ENCODE results near the gene RASSF7. TPM values are rescaled to one million over a fixed set of nuclear protein-coding genes. Genes with fewer than 3 reads are reported as not detected.

Gene RASSF7
- polyA plus RNA-seq, 1 experiment = 25.1 TPM

GRCh38 chr11:576811-577610, 16.2 kb downstream of the RASSF7 start:
- CTCF ChIA-PET = interaction anchor here (0.9 kb wide), 1 partner anchor 23 kb away, joined by 3 read pairs; no protein-coding TSS in a partner anchor
- POLR2A ChIA-PET = no interaction called here
- peak overlapping the region; percentile 99 for H3K4me3 ChIP-seq (ENCODE audit: low read depth, low read length)
- H3K36me3 ChIP-seq (ENCODE audit: control insufficient read depth, insufficient read depth, low read length) = peaks cover 6% of the 10 kb centered on the region
- DNase-seq (ENCODE audit: low read depth) = no peak
- TF ChIP-seq, protein P1, sequence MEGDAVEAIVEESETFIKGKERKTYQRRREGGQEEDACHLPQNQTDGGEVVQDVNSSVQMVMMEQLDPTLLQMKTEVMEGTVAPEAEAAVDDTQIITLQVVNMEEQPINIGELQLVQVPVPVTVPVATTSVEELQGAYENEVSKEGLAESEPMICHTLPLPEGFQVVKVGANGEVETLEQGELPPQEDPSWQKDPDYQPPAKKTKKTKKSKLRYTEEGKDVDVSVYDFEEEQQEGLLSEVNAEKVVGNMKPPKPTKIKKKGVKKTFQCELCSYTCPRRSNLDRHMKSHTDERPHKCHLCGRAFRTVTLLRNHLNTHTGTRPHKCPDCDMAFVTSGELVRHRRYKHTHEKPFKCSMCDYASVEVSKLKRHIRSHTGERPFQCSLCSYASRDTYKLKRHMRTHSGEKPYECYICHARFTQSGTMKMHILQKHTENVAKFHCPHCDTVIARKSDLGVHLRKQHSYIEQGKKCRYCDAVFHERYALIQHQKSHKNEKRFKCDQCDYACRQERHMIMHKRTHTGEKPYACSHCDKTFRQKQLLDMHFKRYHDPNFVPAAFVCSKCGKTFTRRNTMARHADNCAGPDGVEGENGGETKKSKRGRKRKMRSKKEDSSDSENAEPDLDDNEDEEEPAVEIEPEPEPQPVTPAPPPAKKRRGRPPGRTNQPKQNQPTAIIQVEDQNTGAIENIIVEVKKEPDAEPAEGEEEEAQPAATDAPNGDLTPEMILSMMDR (IDR thresholded peaks at IDR 0.05; ENCODE audit: insufficient read depth, low read depth, low read length) = no peak
- H3K27me3 ChIP-seq (ENCODE audit: control insufficient read depth, insufficient read depth, low read length) = no peaks in the 10 kb centered on the region

GRCh38 chr11:577611-577894, 16.8 kb downstream of the RASSF7 start:
- TF ChIP-seq, protein P1 (IDR thresholded peaks at IDR 0.05; ENCODE audit: insufficient read depth, low read depth, low read length) = no peak
- DNase-seq (ENCODE audit: low read depth) = no peak
- ChIA-PET CTCF (interaction anchor here (0.9 kb wide), 1 partner anchor 23 kb away, joined by 3 read pairs; no protein-coding TSS in a partner anchor), POLR2A (no interaction called here)
- peak overlapping the region; percentile 99 for H3K4me3 ChIP-seq (ENCODE audit: low read depth, low read length)
- H3K36me3 ChIP-seq (ENCODE audit: control insufficient read depth, insufficient read depth, low read length) = peaks cover 7% of the 10 kb centered on the region
- H3K27me3 ChIP-seq (ENCODE audit: control insufficient read depth, insufficient read depth, low read length) = no peaks in the 10 kb centered on the region

- no peak for DNase-seq (ENCODE audit: low read depth)
- CTCF ChIA-PET = no interaction called here
Measured at GRCh38 chr11:578276-579035, 17.7 kb downstream of the RASSF7 start.

DNA sequence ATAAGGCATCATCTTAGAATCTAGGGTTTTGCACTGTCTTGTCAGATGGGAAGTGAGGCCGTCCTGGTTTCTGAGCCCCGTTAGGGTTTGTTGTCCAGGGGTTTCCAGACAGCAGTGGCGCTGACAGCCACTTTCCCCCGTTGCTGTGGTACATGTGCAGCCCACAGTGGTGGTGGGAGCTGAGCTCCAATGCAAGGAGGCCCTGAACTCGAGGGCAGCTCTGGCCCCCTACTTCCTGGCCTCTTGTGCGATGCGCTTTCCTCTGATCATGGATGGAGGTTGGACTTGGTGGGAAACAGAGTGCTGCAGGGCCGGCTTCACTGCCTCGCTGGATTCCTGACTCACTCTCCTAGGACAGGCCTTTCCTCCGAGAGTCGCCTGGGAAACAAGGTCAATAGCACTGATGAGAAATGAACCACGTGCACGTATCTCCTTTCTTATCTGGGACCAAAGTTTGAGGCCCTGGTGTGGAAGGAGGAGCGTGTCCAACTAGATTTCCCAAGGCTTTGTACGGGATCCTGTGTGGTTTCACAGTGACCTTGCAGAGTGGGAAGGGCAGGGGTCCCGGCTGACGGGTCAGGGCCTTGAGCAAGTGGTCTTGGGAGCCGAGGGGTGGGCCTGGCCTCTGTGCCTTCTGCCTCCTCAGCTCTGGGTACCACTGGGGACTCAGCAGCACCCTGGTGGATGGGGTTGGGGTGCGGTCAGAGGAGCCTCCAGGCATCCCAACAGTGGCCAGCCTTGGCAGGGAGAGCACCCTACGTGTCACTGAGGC, 19.2 kb downstream of the RASSF7 start:
- ChIA-PET POLR2A (no interaction called here), CTCF (no interaction called here)
- no peak for DNase-seq (ENCODE audit: low read depth)
- no peak overlapping the region for H3K4me3 ChIP-seq (ENCODE audit: low read depth, low read length)
- TF ChIP-seq, protein P1 (IDR thresholded peaks at IDR 0.05; ENCODE audit: insufficient read depth, low read depth, low read length) = no peak
- H3K36me3 ChIP-seq (ENCODE audit: control insufficient read depth, insufficient read depth, low read length) = peaks cover 15% of the 10 kb centered on the region
- H3K27me3 ChIP-seq (ENCODE audit: control insufficient read depth, insufficient read depth, low read length) = no peaks in the 10 kb centered on the region

More at GRCh38 chr11:578276-579035, 17.7 kb downstream of the RASSF7 start:
- Histone ChIP-seq H3K36me3 (ENCODE audit: control insufficient read depth, insufficient read depth, low read length) (peaks cover 8% of the 10 kb centered on the region), H3K27me3 (ENCODE audit: control insufficient read depth, insufficient read depth, low read length) (no peaks in the 10 kb centered on the region), H3K4me3 (ENCODE audit: low read depth, low read length) (no peak overlapping the region; the same call in 1 of the 2 replicates)
- POLR2A ChIA-PET = no interaction called here
- TF ChIP-seq, protein P1 (IDR thresholded peaks at IDR 0.05; ENCODE audit: insufficient read depth, low read depth, low read length) = no peak

DNA sequence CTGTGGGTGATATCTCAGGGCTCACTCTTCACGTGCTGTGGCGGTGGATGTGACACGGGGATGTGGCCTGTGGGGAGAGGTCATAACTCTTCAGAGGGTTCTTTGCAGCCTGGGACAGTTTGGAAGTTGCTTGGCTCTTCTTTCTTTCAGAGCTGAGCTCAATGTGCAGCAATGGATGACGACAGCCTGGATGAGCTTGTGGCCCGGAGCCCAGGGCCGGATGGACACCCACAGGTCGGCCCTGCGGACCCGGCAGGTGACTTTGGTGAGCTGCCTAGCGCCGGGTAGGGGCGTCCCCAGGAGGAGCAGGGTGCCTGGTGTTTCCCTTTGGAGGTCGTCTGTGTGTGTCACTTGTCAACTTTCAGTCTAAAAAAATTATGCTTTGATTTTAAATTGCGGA, 20.6 kb downstream of the RASSF7 start:
- Histone ChIP-seq H3K36me3 (ENCODE audit: control insufficient read depth, insufficient read depth, low read length) (peaks cover 15% of the 10 kb centered on the region), H3K27me3 (ENCODE audit: control insufficient read depth, insufficient read depth, low read length) (no peaks in the 10 kb centered on the region), H3K4me3 (ENCODE audit: low read depth, low read length) (no peak overlapping the region)
- no peak for DNase-seq (ENCODE audit: low read depth)
- TF ChIP-seq, protein P1 (IDR thresholded peaks at IDR 0.05; ENCODE audit: insufficient read depth, low read depth, low read length) = no peak
- POLR2A ChIA-PET = no interaction called here
- CTCF ChIA-PET = no interaction called here
